GM19043 (cell line): ENCODE data around the gene PPP1R7.

Source experiments
- ATAC-seq: cut with Tn5 transposase; IDR thresholded peaks from one replicate; pipeline ENCODE4 v1.9.1; 2021; ENCODE audit warnings: low read depth; ENCODE audit not compliant: unreplicated experiment

The PPP1R7 gene

GRCh38 chr2:241204490-241204889 is 54.2 kb downstream of the PPP1R7 start:
- ATAC-seq = no peak

GRCh38 chr2:241205086-241205485 is 54.8 kb downstream of the PPP1R7 start:
- ATAC-seq = no peak

GRCh38 chr2:241207151-241207550 is 56.9 kb downstream of the PPP1R7 start:
- no peak for ATAC-seq

- ATAC-seq = no peak
Observed at GRCh38 chr2:241207641-241208040, 57.4 kb downstream of the PPP1R7 start.

- no peak for ATAC-seq
Observed at GRCh38 chr2:241208058-241208457, 57.8 kb downstream of the PPP1R7 start.

- no peak for ATAC-seq
Observed at GRCh38 chr2:241209271-241209670, 59.0 kb downstream of the PPP1R7 start.

GRCh38 chr2:241211276-241211675 is 61.0 kb downstream of the PPP1R7 start:
- ATAC-seq = no peak

GRCh38 chr2:241213041-241213440 is 62.8 kb downstream of the PPP1R7 start:
- no peak for ATAC-seq

- no peak for ATAC-seq
Observed at GRCh38 chr2:241213567-241213966, 63.3 kb downstream of the PPP1R7 start.

- no peak for ATAC-seq
Observed at GRCh38 chr2:241214209-241214608, 63.9 kb downstream of the PPP1R7 start.

GRCh38 chr2:241214766-241215165 is 64.5 kb downstream of the PPP1R7 start:
- no peak for ATAC-seq

- ATAC-seq = no peak
Observed at GRCh38 chr2:241215421-241215820, 65.2 kb downstream of the PPP1R7 start.

GRCh38 chr2:241216211-241216761 is 66.0 kb downstream of the PPP1R7 start:
- ATAC-seq = no peak

GRCh38 chr2:241217320-241218031 is 67.2 kb downstream of the PPP1R7 start:
- peak; percentile 58 for ATAC-seq

- no peak for ATAC-seq
Observed at GRCh38 chr2:241218131-241219029, 68.1 kb downstream of the PPP1R7 start.

- no peak for ATAC-seq
Observed at GRCh38 chr2:241219030-241219382, 68.7 kb downstream of the PPP1R7 start.

GRCh38 chr2:241219856-241220356 is 69.6 kb downstream of the PPP1R7 start:
- no peak for ATAC-seq

GRCh38 chr2:241223211-241224017 is 73.1 kb downstream of the PPP1R7 start:
- no peak for ATAC-seq

- ATAC-seq = no peak
Observed at GRCh38 chr2:241224018-241224850, 74.0 kb downstream of the PPP1R7 start.
